Stimulated activated CD8-positive, alpha-beta memory T cell treated with anti-CD3 and anti-CD28 coated beads, Interleukin-12 subunit alpha, Interleukin-12 subunit beta, amount 100 ng/mL, for 4 hours (primary cell): ENCODE data around the gene PAEP.
"Not testable (repeated sequence)": the region's sequence is repeated elsewhere in the genome, so short reads cannot be mapped to it uniquely, and the experiment has no call there.

ENCODE experiments used
- DNase-seq: peaks from one replicate; pipeline ENCODE4 v3.0.0-alpha.2; 2020; ENCODE audit warnings: low read depth

The PAEP gene

GRCh38 chr9:135526089-135526729, 35.3 kb upstream of the PAEP start:
- no peak for DNase-seq

GRCh38 chr9:135526730-135527571, 34.6 kb upstream of the PAEP start:
- no peak for DNase-seq

GRCh38 chr9:135528842-135529435, 32.6 kb upstream of the PAEP start:
- not testable (repeated sequence) for DNase-seq

DNA sequence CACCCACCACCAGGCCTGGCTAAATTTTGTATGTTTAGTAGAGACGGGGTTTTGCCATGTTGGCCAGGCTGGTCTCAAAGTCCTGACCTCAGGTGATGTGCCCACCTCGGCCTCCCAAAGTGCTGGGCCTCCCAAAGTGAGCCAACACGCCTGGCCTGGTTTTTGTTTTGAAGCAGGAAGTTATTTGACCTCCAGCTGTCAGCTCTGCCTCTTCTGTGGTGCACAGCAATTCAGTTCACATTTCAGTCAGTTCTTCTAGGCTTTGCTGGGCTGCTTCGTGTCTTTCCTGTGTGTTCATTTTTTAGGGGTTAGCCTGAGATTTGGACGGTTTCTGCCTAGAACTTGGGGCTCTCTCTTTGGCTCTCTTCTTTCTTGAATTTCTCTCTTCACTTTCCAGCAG, 31.4 kb upstream of the PAEP start:
- no peak for DNase-seq

- no peak for DNase-seq
These were observed 30.5 kb upstream of the PAEP start for GRCh38 chr9:135531096-135531495.

DNA sequence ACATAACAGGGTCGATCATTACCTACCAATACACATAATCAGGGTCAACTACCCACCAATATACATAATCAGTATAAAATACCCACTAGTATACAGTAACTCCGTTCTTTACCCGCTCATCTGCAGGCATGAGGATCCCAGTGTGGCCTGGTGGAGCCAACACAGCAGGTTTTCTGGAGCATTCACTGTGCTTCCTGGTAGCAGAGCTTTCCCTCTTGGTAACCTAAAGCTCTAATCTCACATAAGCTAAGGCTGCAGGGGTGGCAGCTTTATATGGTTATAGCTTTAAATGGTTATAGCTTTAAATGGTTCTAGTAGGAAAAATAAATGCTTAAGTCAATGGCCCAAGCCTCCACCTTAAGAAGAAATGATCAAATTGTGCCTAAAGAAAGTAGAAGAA, 28.4 kb upstream of the PAEP start:
- DNase-seq: no peak

GRCh38 chr9:135533674-135534073, 27.9 kb upstream of the PAEP start:
- DNase-seq: no peak

GRCh38 chr9:135534192-135534711, 27.3 kb upstream of the PAEP start:
- not testable (repeated sequence) for DNase-seq

DNA sequence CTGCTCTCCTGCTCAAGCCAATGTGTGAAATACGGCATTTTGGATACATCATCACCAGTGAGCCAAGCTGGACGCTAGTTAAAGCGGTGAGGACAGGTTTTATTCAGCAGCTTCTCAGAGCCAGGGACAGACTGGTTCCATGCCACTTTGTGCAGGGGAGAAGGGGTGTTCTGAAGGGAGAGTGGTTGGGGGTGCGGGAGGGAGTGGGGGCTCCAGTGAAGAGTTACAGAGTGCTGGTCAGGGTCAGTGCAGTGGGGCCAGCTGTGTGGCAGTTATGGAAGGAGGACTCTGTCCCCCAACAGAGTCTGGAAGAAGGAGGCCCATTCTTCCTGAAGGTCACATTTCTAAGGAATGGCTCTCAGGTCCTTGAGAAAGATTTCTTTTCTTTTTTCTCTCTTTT, 26.7 kb upstream of the PAEP start:
- DNase-seq: not testable (repeated sequence)

GRCh38 chr9:135535631-135536030, 25.9 kb upstream of the PAEP start:
- not testable (repeated sequence) for DNase-seq

GRCh38 chr9:135536216-135536615, 25.3 kb upstream of the PAEP start:
- DNase-seq: no peak

GRCh38 chr9:135543262-135543894, 18.2 kb upstream of the PAEP start:
- not testable (repeated sequence) for DNase-seq

GRCh38 chr9:135544981-135545635, 16.4 kb upstream of the PAEP start:
- no peak for DNase-seq

- DNase-seq: not testable (repeated sequence)
These were observed 15.8 kb upstream of the PAEP start, which contains the start of gene OBP2A for GRCh38 chr9:135545646-135546176. Gene OBP2A (plus strand): TSS chr9:135546126. CDS start chr9:135546181, 55 bp downstream.

- DNase-seq: not testable (repeated sequence)
These were observed 14.6 kb upstream of the PAEP start for GRCh38 chr9:135546792-135547617.

- DNase-seq: no peak
These were observed 13.5 kb upstream of the PAEP start for GRCh38 chr9:135547756-135548736.

- DNase-seq: not testable (repeated sequence)
These were observed 11.8 kb upstream of the PAEP start for GRCh38 chr9:135549478-135550343.

DNA sequence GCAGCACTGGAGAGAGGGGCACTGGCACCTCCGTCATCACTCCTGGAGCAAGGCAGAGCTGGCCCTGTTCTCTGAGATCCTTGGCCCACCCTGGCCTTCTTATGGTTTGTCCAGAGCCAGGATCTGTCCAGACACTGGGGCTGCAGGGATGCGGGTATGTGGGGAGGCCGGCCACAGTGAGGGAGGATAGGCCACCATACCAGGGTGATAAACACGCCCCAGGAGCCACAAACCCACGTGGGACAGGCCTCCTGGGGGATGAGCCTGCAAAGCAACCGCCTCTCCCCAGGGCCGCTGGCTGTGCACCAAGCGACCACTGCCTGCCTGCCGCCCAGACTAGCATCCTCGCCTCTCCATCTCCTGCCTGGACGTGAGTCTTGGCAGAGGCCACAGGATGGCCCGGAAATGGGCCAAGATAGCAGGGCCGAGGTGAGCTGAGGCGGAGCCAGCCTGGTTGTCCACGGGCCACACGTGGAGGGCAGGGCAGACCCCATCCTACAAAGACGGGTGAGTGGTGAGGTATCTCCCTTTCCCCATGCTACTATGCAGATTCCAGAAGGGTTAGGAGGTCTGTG, 11.1 kb upstream of the PAEP start:
- DNase-seq: no peak
